Measurements from ENCODE around the gene PIGU. TPM values are rescaled to one million over a fixed set of nuclear protein-coding genes. Genes with fewer than 3 reads are reported as not detected.

PIGU gene

GRCh38 chr20:34512266-34512954 lies 164.5 kb downstream of the PIGU start:
- Histone ChIP-seq H2AFZ (ENCODE audit: low read depth, low read length) (no peak overlapping the region), H2BK12ac (ENCODE audit: low read length in 2 of 2) (no peak overlapping the region), H3K4me1 (ENCODE audit: control insufficient read depth, insufficient read depth, low read depth, low read length) (peaks cover 5% of the 10 kb centered on the region), H3K27ac (ENCODE audit: low read length, poor library complexity, severe bottlenecking) (peak overlapping the region; percentile 82), H3K79me1 (replicated peaks; ENCODE audit: low read length, poor library complexity, severe bottlenecking) (peaks cover 7% of the 10 kb centered on the region), H2BK15ac (ENCODE audit: low read depth, poor library complexity, severe bottlenecking) (no peak overlapping the region), H2BK5ac (ENCODE audit: low read depth, low read length, poor library complexity, severe bottlenecking) (no peak overlapping the region), H3K4me3 (ENCODE audit: insufficient read depth in 1 of 2, low read depth in 1 of 2, low read length in 2 of 2) (no peak overlapping the region), H2AK5ac (ENCODE audit: low read length, severe bottlenecking) (no peak overlapping the region), H3K18ac (ENCODE audit: low read depth in 1 of 2, low read length in 2 of 2) (no peak overlapping the region), H3K4me2 (ENCODE audit: low read length, poor library complexity, severe bottlenecking) (peak overlapping the region; percentile 54), H4K8ac (ENCODE audit: low read length) (no peak overlapping the region), H3K27me3 (ENCODE audit: control insufficient read depth in 1 of 2, insufficient read depth in 1 of 2, low read length in 2 of 2) (no peaks in the 10 kb centered on the region), H3K9me3 (ENCODE audit: control insufficient read depth, low read length) (no peaks in the 10 kb centered on the region), H2BK120ac (ENCODE audit: low read depth, low read length) (no peak overlapping the region), H3K23ac (ENCODE audit: low read length in 2 of 2) (no peak overlapping the region), H3K4ac (ENCODE audit: low read depth in 1 of 2, low read length in 2 of 2) (no peak overlapping the region), H3K9ac (ENCODE audit: low read length) (peak overlapping the region; percentile 0), H3K36me3 (ENCODE audit: control insufficient read depth in 1 of 2, insufficient read depth in 2 of 2, low read depth in 1 of 2, low read length in 2 of 2) (peaks cover 0 to 56% of the 10 kb centered on the region in 2 experiments), H3K14ac (ENCODE audit: low read length in 2 of 2) (no peak overlapping the region), H4K91ac (ENCODE audit: low read length) (no peak overlapping the region)
- WGBS = 95% methylated on average over 4 of the region's 4 CpGs
- peak; percentile 43 for DNase-seq

- WGBS = 97% methylated on average over 3 of the region's 3 CpGs
Measured at GRCh38 chr20:34511891-34512265, 165.0 kb downstream of the PIGU start.

GRCh38 chr20:34510575-34510974 lies 166.3 kb downstream of the PIGU start:
- Histone ChIP-seq H3K18ac (ENCODE audit: low read depth in 1 of 2, low read length in 2 of 2) (no peak overlapping the region), H3K9ac (ENCODE audit: low read length) (no peak overlapping the region), H3K9me3 (ENCODE audit: control insufficient read depth, low read length) (no peaks in the 10 kb centered on the region), H3K27ac (ENCODE audit: low read length, poor library complexity, severe bottlenecking) (no peak overlapping the region), H2AFZ (ENCODE audit: low read depth, low read length) (no peak overlapping the region), H3K79me1 (replicated peaks; ENCODE audit: low read length, poor library complexity, severe bottlenecking) (peaks cover 13% of the 10 kb centered on the region), H3K23ac (ENCODE audit: low read length in 2 of 2) (no peak overlapping the region), H4K8ac (ENCODE audit: low read length) (no peak overlapping the region), H3K14ac (ENCODE audit: low read length in 2 of 2) (no peak overlapping the region), H3K4me2 (ENCODE audit: low read length, poor library complexity, severe bottlenecking) (no peak overlapping the region), H2AK5ac (ENCODE audit: low read length, severe bottlenecking) (no peak overlapping the region), H3K4me3 (ENCODE audit: insufficient read depth in 1 of 2, low read depth in 1 of 2, low read length in 2 of 2) (no peak overlapping the region), H2BK12ac (ENCODE audit: low read length in 2 of 2) (no peak overlapping the region), H2BK15ac (ENCODE audit: low read depth, poor library complexity, severe bottlenecking) (no peak overlapping the region), H3K27me3 (ENCODE audit: control insufficient read depth in 1 of 2, insufficient read depth in 1 of 2, low read length in 2 of 2) (no peaks in the 10 kb centered on the region), H2BK5ac (ENCODE audit: low read depth, low read length, poor library complexity, severe bottlenecking) (no peak overlapping the region), H3K36me3 (ENCODE audit: control insufficient read depth in 1 of 2, insufficient read depth in 2 of 2, low read depth in 1 of 2, low read length in 2 of 2) (peaks cover 6 to 73% of the 10 kb centered on the region in 2 experiments), H3K4ac (ENCODE audit: low read depth in 1 of 2, low read length in 2 of 2) (no peak overlapping the region), H2BK120ac (ENCODE audit: low read depth, low read length) (no peak overlapping the region), H4K91ac (ENCODE audit: low read length) (no peak overlapping the region), H3K4me1 (ENCODE audit: control insufficient read depth, insufficient read depth, low read depth, low read length) (peaks cover 4% of the 10 kb centered on the region)
- 67% methylated on average over 1 of the region's 1 CpG for WGBS
- no peak for DNase-seq

More at GRCh38 chr20:34511891-34512265, 165.0 kb downstream of the PIGU start:
- H3K23ac ChIP-seq (ENCODE audit: low read length in 2 of 2) = no peak overlapping the region
- no peak overlapping the region for H2AFZ ChIP-seq (ENCODE audit: low read depth, low read length)
- no peak overlapping the region for H4K91ac ChIP-seq (ENCODE audit: low read length)
- no peak overlapping the region for H3K14ac ChIP-seq (ENCODE audit: low read length in 2 of 2)
- H3K4me2 ChIP-seq (ENCODE audit: low read length, poor library complexity, severe bottlenecking) = peak overlapping the region; percentile 54
- no peak overlapping the region for H3K4ac ChIP-seq (ENCODE audit: low read depth in 1 of 2, low read length in 2 of 2)
- no peak overlapping the region for H3K4me3 ChIP-seq (ENCODE audit: insufficient read depth in 1 of 2, low read depth in 1 of 2, low read length in 2 of 2)
- H3K27me3 ChIP-seq (ENCODE audit: control insufficient read depth in 1 of 2, insufficient read depth in 1 of 2, low read length in 2 of 2) = no peaks in the 10 kb centered on the region
- DNase-seq = no peak
- peaks cover 0 to 60% of the 10 kb centered on the region in 2 experiments for H3K36me3 ChIP-seq (ENCODE audit: control insufficient read depth in 1 of 2, insufficient read depth in 2 of 2, low read depth in 1 of 2, low read length in 2 of 2)
- H3K4me1 ChIP-seq (ENCODE audit: control insufficient read depth, insufficient read depth, low read depth, low read length) = peaks cover 5% of the 10 kb centered on the region
- no peak overlapping the region for H2BK12ac ChIP-seq (ENCODE audit: low read length in 2 of 2)
- H2BK120ac ChIP-seq (ENCODE audit: low read depth, low read length) = no peak overlapping the region
- peak overlapping the region; percentile 82 for H3K27ac ChIP-seq (ENCODE audit: low read length, poor library complexity, severe bottlenecking)
- H3K9me3 ChIP-seq (ENCODE audit: control insufficient read depth, low read length) = no peaks in the 10 kb centered on the region
- H4K8ac ChIP-seq (ENCODE audit: low read length) = no peak overlapping the region
- H3K18ac ChIP-seq (ENCODE audit: low read depth in 1 of 2, low read length in 2 of 2) = no peak overlapping the region
- H3K79me1 ChIP-seq (replicated peaks; ENCODE audit: low read length, poor library complexity, severe bottlenecking) = peaks cover 7% of the 10 kb centered on the region
- no peak overlapping the region for H2BK15ac ChIP-seq (ENCODE audit: low read depth, poor library complexity, severe bottlenecking)
- no peak overlapping the region for H2AK5ac ChIP-seq (ENCODE audit: low read length, severe bottlenecking)
- no peak overlapping the region for H3K9ac ChIP-seq (ENCODE audit: low read length)
- no peak overlapping the region for H2BK5ac ChIP-seq (ENCODE audit: low read depth, low read length, poor library complexity, severe bottlenecking)

Small RNA genes within 50 kb of the gene (small RNA-seq; reads per million reads assigned to genes)
- gene AL118520.1 (ENCODE audit: low read depth) (not detected), gene RF00019 (ENCODE audit: low read depth) (not detected)
